K562 (cell line): ENCODE data around the gene HPS3. TPM values are rescaled to one million over a fixed set of nuclear protein-coding genes. Genes with fewer than 3 reads are reported as not detected.

Experiments
- C11orf30 ChIP-seq: fragments of 450-650 bp; IDR thresholded peaks from 2 replicates; pipeline ENCODE4 v1.6.1; 2016; ENCODE audit warnings: low read depth, mild to moderate bottlenecking
- CAMTA2 ChIP-seq: fragments of 250-450 bp; sonication (Bioruptor Pico); conservative IDR thresholded peaks from 2 replicates; pipeline ENCODE4 v1.5.1; 2022
- CBFB ChIP-seq: sonication (generic); formaldehyde crosslinking; IDR thresholded peaks from 2 replicates; pipeline ENCODE4 v1.4.0; 2020; ENCODE audit warnings: mild to moderate bottlenecking, missing genetic modification reagents
- CEBPG ChIP-seq, 3 experiments: fragments of 200-800 bp in 1 of 3; sonication (Bioruptor generic) in 1 of 3; sonication (generic) in 1 of 3; formaldehyde crosslinking in 1 of 3; IDR thresholded peaks in 2 of 3; conservative IDR thresholded peaks in 1 of 3; 2 replicates each; pipeline versions ENCODE4 v1.6.1 to v1.8.0; 2016 to 2022; ENCODE audit warnings: missing compliant biosample characterization in 2 of 3, missing genetic modification characterization in 2 of 3, mild to moderate bottlenecking in 1 of 3, missing genetic modification reagents in 1 of 3
- CREB1 ChIP-seq, 2 experiments: sonication (generic) in 1 of 2; formaldehyde crosslinking in 1 of 2; IDR thresholded peaks; 2 replicates each; pipeline versions ENCODE4 v1.6.1 to v1.8.0; 2012 to 2022; ENCODE audit warnings: inconsistent platforms in 1 of 2, mild to moderate bottlenecking in 1 of 2, missing genetic modification reagents in 1 of 2, moderate library complexity in 1 of 2
- EP400 ChIP-seq: fragments of 450-650 bp; IDR thresholded peaks from 2 replicates; pipeline ENCODE4 v1.6.1; 2017; ENCODE audit warnings: antibody characterized with exemption, mild to moderate bottlenecking, moderate library complexity
- ESRRB ChIP-seq: fragments of 250-450 bp; sonication (Bioruptor Pico); IDR thresholded peaks from 2 replicates; pipeline ENCODE4 v1.5.0; 2020; ENCODE audit warnings: mild to moderate bottlenecking, moderate library complexity, borderline replicate concordance
- HMGN3 ChIP-seq: IDR thresholded peaks from 2 replicates; pipeline ENCODE4 v1.6.1; 2011; ENCODE audit warnings: borderline replicate concordance, low read depth, mild to moderate bottlenecking, mixed read lengths, low read length; ENCODE audit not compliant: insufficient read length; ENCODE audit errors: extremely low read depth
- IRF2 ChIP-seq: sonication (generic); formaldehyde crosslinking; IDR thresholded peaks from 2 replicates; pipeline ENCODE4 v1.8.1; 2022; ENCODE audit warnings: mild to moderate bottlenecking, missing genetic modification reagents
- NR2C1 ChIP-seq, 2 experiments: fragments of 450-650 bp; IDR thresholded peaks; 2 replicates each; pipeline ENCODE4 v1.6.1; 2017; ENCODE audit warnings: mild to moderate bottlenecking in 2 of 2, antibody characterized with exemption in 1 of 2, inconsistent platforms in 1 of 2, missing compliant biosample characterization in 1 of 2, missing genetic modification characterization in 1 of 2
- PHF21A ChIP-seq: fragments of 450-650 bp; IDR thresholded peaks from 2 replicates; pipeline ENCODE4 v1.6.1; 2017; ENCODE audit warnings: low read depth, borderline replicate concordance
- PTRF ChIP-seq: fragments of 450-650 bp; IDR thresholded peaks from 2 replicates; pipeline ENCODE4 v1.6.1; 2016; ENCODE audit warnings: mild to moderate bottlenecking, missing genetic modification characterization, missing compliant biosample characterization
- SIRT6 ChIP-seq: IDR thresholded peaks from one replicate; pipeline ENCODE4 v1.6.1; 2012; ENCODE audit warnings: low read depth, mild to moderate bottlenecking, control low read depth, inconsistent platforms, low read length, moderate library complexity
- TARDBP ChIP-seq: fragments of 450-650 bp; IDR thresholded peaks from 2 replicates; pipeline ENCODE4 v1.6.1; 2016
- TRIM24 ChIP-seq, 2 experiments: fragments of 450-650 bp; IDR thresholded peaks; 2 replicates each; pipeline ENCODE4 v1.6.1; 2016
- ZBTB33 ChIP-seq: sonication (generic); formaldehyde crosslinking; IDR thresholded peaks from 2 replicates; pipeline ENCODE4 v1.8.1; 2023; ENCODE audit warnings: mild to moderate bottlenecking, missing genetic modification reagents
- ZNF124 ChIP-seq: sonication (generic); formaldehyde crosslinking; IDR thresholded peaks from 2 replicates; pipeline ENCODE4 v1.8.1; 2022; ENCODE audit warnings: missing genetic modification reagents
- ZNF324 ChIP-seq: fragments of 250-450 bp; sonication (Bioruptor Pico); IDR thresholded peaks from 2 replicates; pipeline ENCODE4 v1.4.0; 2020; ENCODE audit warnings: mild to moderate bottlenecking
- ZNF668 ChIP-seq: fragments of 250-450 bp; sonication (Bioruptor Pico); IDR thresholded peaks from 2 replicates; pipeline ENCODE4 v1.8.0; 2022; ENCODE audit warnings: mild to moderate bottlenecking, inconsistent platforms
- ZNF76 ChIP-seq: fragments of 250-450 bp; sonication (Bioruptor Pico); IDR thresholded peaks from 2 replicates; pipeline ENCODE4 v1.4.0; 2020; ENCODE audit warnings: mild to moderate bottlenecking, moderate library complexity, borderline replicate concordance
- ZZZ3 ChIP-seq: fragments of 450-650 bp; IDR thresholded peaks from 2 replicates; pipeline ENCODE4 v1.6.1; 2016; ENCODE audit warnings: antibody characterized with exemption, mild to moderate bottlenecking, moderate library complexity
- polyA plus RNA-seq, 8 experiments: library from polyadenylated mRNA; depleted of rRNA in 4 of 8; stranded (reverse) in 5 of 8; unstranded in 3 of 8; fragments of >200 nt; fragmentation: Nextera tagmentation in 2 of 8; fragmentation: Illumina TruSeq in 1 of 8; extraction: Ambion mirVana in 2 of 8; extraction: Trizol in 1 of 8; gene quantifications; 2 replicates each; pipeline versions ENCODE4 v1.2.1 to v1.2.3, GENCODE V29; 2011 to 2014; ENCODE audit warnings: inconsistent platforms in 1 of 8, missing spikeins in 1 of 8
- total RNA-seq, 7 experiments: library from RNA; depleted of rRNA in 6 of 7; stranded (reverse); fragments of >200 nt in 6 of 7; fragmentation: Illumina TruSeq in 2 of 7; extraction: Trizol in 2 of 7; gene quantifications; 2 replicates each; pipeline versions ENCODE4 v1.2.1 to v1.2.3, GENCODE V29; 2011 to 2021; ENCODE audit warnings: low replicate concordance in 1 of 7

The HPS3 gene
- total and polyA plus RNA-seq, 9 of the 15 experiments (the other 6 are each of a cell fraction or from before 2014, with no cell fraction given) = 1.2 to 11.3 (median 7.6) TPM

DNA sequence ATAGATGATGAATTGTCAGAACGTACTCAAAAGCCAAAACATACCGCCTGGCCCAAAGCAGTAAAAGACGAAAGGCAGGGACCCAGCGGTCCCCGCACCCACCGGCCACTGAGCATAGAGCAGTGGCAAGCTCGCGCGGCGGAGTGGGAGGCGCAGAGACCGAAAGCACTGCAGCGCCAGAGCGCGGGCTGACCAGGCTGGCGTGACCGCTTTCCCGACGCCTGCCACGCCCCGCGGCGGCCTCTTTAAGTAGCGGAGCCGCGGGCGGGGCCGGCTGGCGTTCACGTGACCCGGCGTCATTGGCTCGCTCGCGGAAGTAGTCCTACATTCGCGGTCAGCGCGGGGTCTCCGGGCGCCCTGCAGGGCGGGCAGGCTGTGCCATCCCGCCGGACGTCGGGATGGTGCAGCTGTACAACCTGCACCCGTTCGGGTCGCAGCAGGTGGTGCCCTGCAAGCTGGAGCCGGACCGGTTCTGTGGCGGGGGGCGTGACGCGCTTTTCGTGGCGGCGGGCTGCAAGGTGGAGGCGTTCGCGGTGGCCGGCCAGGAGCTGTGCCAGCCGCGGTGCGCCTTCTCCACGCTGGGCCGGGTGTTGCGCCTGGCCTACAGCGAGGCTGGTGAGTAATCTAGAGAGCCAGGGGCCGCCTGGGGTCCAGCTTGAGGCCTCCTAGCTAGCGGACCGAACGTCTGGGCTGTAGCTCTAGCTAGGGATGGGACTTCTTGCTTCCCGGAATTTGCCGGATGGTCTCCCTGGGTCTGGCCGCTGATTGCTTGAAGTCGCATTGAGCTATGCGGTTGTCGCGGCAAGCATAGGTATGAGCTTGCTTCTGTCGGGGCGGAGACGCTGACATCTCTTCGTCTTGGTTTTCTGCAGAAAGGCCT is at the start of gene HPS3 (continued):
- TF ChIP-seq PHF21A = no peak
- no peak for TF ChIP-seq NR2C1 (IDR thresholded peaks at IDR 0.05)
- 0 out of 2 replicates have a peak, but pooled peaks have one; percentile 11 for TF ChIP-seq NR2C1 (tag; IDR thresholded peaks at IDR 0.05)
- peak; percentile 80 for TF ChIP-seq CREB1 (IDR thresholded peaks at IDR 0.05)
- peak; percentile 76 for TF ChIP-seq CREB1 (CRISPR knock-in tag; IDR thresholded peaks at IDR 0.05)
- TF ChIP-seq ZNF124 (CRISPR knock-in tag) = no peak
- no peak for TF ChIP-seq TARDBP
- no peak for TF ChIP-seq IRF2 (CRISPR knock-in tag)
- TF ChIP-seq C11orf30 = peak; percentile 51
- no peak for TF ChIP-seq SIRT6
- no peak for TF ChIP-seq TRIM24 (IDR thresholded peaks at IDR 0.05)
- TF ChIP-seq HMGN3 = peak; percentile 77
- TF ChIP-seq CAMTA2 = no peak
- TF ChIP-seq ZZZ3 = no peak
- no peak for TF ChIP-seq ZBTB33 (CRISPR knock-in tag)
- TF ChIP-seq ZNF76 (CRISPR knock-in tag) = no peak
- TF ChIP-seq ZNF668 (CRISPR knock-in tag) = no peak
- TF ChIP-seq ZNF324 = no peak
- peak; percentile 18; the same call in 1 of the 2 replicates for TF ChIP-seq CBFB (CRISPR knock-in tag)
- no peak for TF ChIP-seq ESRRB
- TF ChIP-seq CEBPG (CRISPR knock-in tag; IDR thresholded peaks at IDR 0.05) = no peak
- no peak for TF ChIP-seq CEBPG (tag; conservative IDR thresholded peaks at IDR 0.05 in 1 of 2, IDR thresholded peaks at IDR 0.05 in 1 of 2)
- TF ChIP-seq EP400 = peak; percentile 46; the same call in 1 of the 2 replicates
- no peak for TF ChIP-seq PTRF
